HG02798 (cell line): ENCODE results near the gene WEE2.
"Not testable (repeated sequence)": the region's sequence is repeated elsewhere in the genome, so short reads cannot be mapped to it uniquely, and the experiment has no call there.

Experiments
- ATAC-seq: cut with Tn5 transposase; IDR thresholded peaks from one replicate; pipeline ENCODE4 v1.9.1; 2021; ENCODE audit warnings: mild to moderate bottlenecking; ENCODE audit not compliant: unreplicated experiment, poor library complexity

The WEE2 gene

DNA sequence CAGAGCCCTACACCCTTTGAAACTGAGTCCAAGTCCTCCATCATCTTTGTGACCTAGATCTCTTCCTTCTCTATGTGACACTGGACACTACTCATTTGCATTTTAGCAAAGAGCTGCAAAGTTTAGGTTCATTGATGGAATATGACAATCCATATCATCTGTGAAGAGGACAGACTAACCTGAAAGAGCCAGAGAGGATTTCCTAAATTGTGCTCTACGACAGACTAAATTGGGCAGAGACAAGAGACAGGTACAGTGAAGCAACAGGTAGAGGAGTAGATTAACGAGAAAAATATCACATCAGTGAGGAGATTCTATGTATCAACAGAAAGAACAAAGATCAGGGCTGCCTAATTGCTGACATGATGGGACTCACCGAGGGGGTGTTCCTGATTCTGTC, 55.6 kb downstream of the WEE2 start, which contains the start of gene TAS2R3:
TAS2R3 (plus strand) TSS at position 301 of the 400 bp plus-strand sequence; CDS start at position 363, 62 bp downstream.
- ATAC-seq, result no peak

DNA sequence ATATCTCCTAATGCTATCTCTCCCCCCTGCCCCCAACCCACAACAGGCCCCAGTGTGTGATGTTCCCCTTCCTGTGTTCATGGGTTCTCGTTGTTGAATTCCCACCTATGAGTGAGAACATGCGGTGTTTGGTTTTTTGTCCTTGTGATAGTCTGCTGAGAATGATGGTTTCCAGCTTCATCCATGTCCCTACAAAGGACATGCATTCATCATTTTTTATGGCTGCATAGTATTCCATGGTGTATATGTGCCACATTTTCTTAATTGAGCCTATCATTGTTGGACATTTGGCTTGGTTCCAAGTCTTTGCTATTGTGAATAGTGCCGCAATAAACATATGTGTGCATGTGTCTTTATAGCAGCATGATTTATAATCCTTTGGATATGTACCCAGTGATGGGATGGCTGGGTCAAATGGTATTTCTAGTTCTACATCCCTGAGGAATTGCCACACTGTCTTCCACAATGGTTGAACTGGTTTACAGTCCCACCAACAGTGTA, 62.0 kb downstream of the WEE2 start:
- not testable (repeated sequence) for ATAC-seq

DNA sequence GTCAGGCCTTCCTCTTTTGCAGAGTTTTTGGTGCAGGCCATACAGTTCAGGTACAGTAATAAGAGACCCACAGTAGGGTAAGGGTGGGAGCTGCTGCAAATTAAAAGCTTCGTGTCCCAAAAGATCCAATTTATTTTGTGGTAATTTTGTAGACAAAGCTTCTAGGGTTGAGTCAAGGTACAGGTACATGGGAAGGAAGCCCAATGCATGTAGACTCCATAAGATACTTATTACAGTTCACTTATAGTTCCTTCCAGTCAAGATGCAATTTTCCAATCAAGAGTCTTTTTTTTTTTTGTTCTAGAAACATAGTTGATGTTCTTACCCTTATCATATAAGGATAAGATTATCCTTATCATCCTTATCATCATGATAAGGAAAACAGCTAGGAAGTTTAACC, 68.2 kb downstream of the WEE2 start, which contains the start of gene TAS2R4:
TAS2R4 (plus strand) TSS at position 301 of the 400 bp plus-strand sequence. CDS start 1,815 bp downstream, outside the sequence.
- no peak for ATAC-seq
